ENCODE measurements around the gene FTSJ3. TPM values are rescaled to one million over a fixed set of nuclear protein-coding genes. Genes with fewer than 3 reads are reported as not detected.

FTSJ3 gene
- total and polyA plus RNA-seq, 2 of the 13 experiments (the other 11 are each of a cell fraction or from before 2014, with no cell fraction given): 26.0 to 64.2 TPM

DNA sequence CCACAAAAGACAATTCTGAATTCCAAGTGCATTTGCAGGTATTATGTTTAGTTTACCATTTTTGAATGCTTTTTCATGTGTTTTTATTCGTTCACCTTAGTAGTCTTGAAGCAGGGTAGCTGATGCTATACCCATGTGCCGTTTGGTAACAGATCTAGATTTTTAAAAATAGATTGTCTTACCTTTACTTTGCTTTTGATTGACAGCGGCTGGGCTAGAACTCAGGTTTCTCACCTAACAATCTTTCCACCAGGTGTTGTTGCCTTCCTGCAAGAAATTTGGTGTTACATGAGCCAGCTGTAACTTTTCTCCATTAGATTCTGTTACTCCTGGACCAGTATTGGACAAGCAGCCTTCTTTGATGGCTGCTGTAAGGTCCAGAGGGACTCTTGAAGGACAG is 1.5 kb upstream of the FTSJ3 start:
- in situ Hi-C loops (cut with HindIII; ENCODE audit: extremely low pct_ligation_motif_present, low pct_unique_long_range_greater_than_20kb): no loop called here
- TF ChIP-seq NR1H2 (CRISPR knock-in tag; IDR thresholded peaks at IDR 0.05; ENCODE audit: borderline replicate concordance, low read depth): no peak
- TF ChIP-seq SNRNP70 (IDR thresholded peaks at IDR 0.05; ENCODE audit: low read depth, low read length): no peak
- no peak for TF ChIP-seq SNAI1 (CRISPR knock-in tag; IDR thresholded peaks at IDR 0.05; ENCODE audit: borderline replicate concordance)
- TF ChIP-seq ARNT2 (CRISPR knock-in tag; IDR thresholded peaks at IDR 0.05; ENCODE audit: low read depth): no peak
- TF ChIP-seq JUND (CRISPR knock-in tag; IDR thresholded peaks at IDR 0.05): no peak
- TF ChIP-seq, protein P1, sequence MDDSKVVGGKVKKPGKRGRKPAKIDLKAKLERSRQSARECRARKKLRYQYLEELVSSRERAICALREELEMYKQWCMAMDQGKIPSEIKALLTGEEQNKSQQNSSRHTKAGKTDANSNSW (CRISPR knock-in tag; IDR thresholded peaks at IDR 0.05; ENCODE audit: borderline replicate concordance): no peak
- TF ChIP-seq, protein P2, sequence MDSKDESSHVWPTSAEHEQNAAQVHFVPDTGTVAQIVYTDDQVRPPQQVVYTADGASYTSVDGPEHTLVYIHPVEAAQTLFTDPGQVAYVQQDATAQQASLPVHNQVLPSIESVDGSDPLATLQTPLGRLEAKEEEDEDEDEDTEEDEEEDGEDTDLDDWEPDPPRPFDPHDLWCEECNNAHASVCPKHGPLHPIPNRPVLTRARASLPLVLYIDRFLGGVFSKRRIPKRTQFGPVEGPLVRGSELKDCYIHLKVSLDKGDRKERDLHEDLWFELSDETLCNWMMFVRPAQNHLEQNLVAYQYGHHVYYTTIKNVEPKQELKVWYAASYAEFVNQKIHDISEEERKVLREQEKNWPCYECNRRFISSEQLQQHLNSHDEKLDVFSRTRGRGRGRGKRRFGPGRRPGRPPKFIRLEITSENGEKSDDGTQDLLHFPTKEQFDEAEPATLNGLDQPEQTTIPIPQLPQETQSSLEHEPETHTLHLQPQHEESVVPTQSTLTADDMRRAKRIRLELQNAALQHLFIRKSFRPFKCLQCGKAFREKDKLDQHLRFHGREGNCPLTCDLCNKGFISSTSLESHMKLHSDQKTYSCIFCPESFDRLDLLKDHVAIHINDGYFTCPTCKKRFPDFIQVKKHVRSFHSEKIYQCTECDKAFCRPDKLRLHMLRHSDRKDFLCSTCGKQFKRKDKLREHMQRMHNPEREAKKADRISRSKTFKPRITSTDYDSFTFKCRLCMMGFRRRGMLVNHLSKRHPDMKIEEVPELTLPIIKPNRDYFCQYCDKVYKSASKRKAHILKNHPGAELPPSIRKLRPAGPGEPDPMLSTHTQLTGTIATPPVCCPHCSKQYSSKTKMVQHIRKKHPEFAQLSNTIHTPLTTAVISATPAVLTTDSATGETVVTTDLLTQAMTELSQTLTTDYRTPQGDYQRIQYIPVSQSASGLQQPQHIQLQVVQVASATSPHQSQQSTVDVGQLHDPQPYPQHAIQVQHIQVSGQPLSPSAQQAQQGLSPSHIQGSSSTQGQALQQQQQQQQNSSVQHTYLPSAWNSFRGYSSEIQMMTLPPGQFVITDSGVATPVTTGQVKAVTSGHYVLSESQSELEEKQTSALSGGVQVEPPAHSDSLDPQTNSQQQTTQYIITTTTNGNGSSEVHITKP (CRISPR knock-in tag; IDR thresholded peaks at IDR 0.05; ENCODE audit: low read depth): no peak
- TF ChIP-seq, protein P3, sequence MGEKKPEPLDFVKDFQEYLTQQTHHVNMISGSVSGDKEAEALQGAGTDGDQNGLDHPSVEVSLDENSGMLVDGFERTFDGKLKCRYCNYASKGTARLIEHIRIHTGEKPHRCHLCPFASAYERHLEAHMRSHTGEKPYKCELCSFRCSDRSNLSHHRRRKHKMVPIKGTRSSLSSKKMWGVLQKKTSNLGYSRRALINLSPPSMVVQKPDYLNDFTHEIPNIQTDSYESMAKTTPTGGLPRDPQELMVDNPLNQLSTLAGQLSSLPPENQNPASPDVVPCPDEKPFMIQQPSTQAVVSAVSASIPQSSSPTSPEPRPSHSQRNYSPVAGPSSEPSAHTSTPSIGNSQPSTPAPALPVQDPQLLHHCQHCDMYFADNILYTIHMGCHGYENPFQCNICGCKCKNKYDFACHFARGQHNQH (CRISPR knock-in tag; IDR thresholded peaks at IDR 0.05): no peak
- no peak for TF ChIP-seq NR2C2 (CRISPR knock-in tag; IDR thresholded peaks at IDR 0.05; ENCODE audit: borderline replicate concordance)
- no peak for TF ChIP-seq TCF7 (IDR thresholded peaks at IDR 0.05; ENCODE audit: low read depth)
- TF ChIP-seq RBM22 (optimal IDR thresholded peaks at IDR 0.05; ENCODE audit: low read length): no peak
- TF ChIP-seq SIN3B (IDR thresholded peaks at IDR 0.05; ENCODE audit: low read length): no peak
- TF ChIP-seq, protein P4, sequence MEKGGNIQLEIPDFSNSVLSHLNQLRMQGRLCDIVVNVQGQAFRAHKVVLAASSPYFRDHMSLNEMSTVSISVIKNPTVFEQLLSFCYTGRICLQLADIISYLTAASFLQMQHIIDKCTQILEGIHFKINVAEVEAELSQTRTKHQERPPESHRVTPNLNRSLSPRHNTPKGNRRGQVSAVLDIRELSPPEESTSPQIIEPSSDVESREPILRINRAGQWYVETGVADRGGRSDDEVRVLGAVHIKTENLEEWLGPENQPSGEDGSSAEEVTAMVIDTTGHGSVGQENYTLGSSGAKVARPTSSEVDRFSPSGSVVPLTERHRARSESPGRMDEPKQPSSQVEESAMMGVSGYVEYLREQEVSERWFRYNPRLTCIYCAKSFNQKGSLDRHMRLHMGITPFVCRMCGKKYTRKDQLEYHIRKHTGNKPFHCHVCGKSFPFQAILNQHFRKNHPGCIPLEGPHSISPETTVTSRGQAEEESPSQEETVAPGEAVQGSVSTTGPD (CRISPR knock-in tag; IDR thresholded peaks at IDR 0.05): no peak
- TF ChIP-seq KDM2A (CRISPR knock-in tag; IDR thresholded peaks at IDR 0.05; ENCODE audit: borderline replicate concordance, low read depth): no peak
- TF ChIP-seq KDM1A (CRISPR knock-in tag; IDR thresholded peaks at IDR 0.05): no peak
- TF ChIP-seq, protein P5, sequence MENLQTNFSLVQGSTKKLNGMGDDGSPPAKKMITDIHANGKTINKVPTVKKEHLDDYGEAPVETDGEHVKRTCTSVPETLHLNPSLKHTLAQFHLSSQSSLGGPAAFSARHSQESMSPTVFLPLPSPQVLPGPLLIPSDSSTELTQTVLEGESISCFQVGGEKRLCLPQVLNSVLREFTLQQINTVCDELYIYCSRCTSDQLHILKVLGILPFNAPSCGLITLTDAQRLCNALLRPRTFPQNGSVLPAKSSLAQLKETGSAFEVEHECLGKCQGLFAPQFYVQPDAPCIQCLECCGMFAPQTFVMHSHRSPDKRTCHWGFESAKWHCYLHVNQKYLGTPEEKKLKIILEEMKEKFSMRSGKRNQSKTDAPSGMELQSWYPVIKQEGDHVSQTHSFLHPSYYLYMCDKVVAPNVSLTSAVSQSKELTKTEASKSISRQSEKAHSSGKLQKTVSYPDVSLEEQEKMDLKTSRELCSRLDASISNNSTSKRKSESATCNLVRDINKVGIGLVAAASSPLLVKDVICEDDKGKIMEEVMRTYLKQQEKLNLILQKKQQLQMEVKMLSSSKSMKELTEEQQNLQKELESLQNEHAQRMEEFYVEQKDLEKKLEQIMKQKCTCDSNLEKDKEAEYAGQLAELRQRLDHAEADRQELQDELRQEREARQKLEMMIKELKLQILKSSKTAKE (CRISPR knock-in tag; IDR thresholded peaks at IDR 0.05; ENCODE audit: borderline replicate concordance): no peak

More for the DNA sequence above, 1.5 kb upstream of the FTSJ3 start:
- no peaks in the 10 kb centered on the region; a peak in 1 of 5 replicates for H3K27me3 ChIP-seq (ENCODE audit: control insufficient read depth in 1 of 2, insufficient read depth in 2 of 2, low read length in 2 of 2)
- intact Hi-C loops (cut with micrococcal nuclease; ENCODE audit: unreplicated experiment): loop anchor here (5.0 kb wide), 1 partner anchor 57 kb away; the partner anchor contains the start of genes CCDC47 and DDX42
- CTCF ChIA-PET (ENCODE audit: low intra/inter-chr PET ratio, low total read pairs): no interaction called here
- POLR2A ChIA-PET: interaction anchor here (1.0 to 5.2 kb wide), 5 partner anchors 11 to 56 kb away, joined by 4 to 37 read pairs (median 10); partner anchors contain the start of genes CCDC47 and DDX42
- no peak overlapping the region for H2AFZ ChIP-seq (ENCODE audit: low read length)
- ATAC-seq: no peak
- H3K9me3 ChIP-seq (ENCODE audit: low read length): no peaks in the 10 kb centered on the region
- no TSS peak for BruUV-seq (replicated peaks)
- H3K27ac ChIP-seq (ENCODE audit: extremely low read length, insufficient read depth, low read length): no peak overlapping the region
- peak overlapping the region; percentile 12; the same call in 1 of the 2 replicates for H3K9ac ChIP-seq (ENCODE audit: insufficient read depth, low read depth, low read length)
- FAIRE-seq: peak; percentile 21
- H3K36me3 ChIP-seq (replicated peaks in 1 of 2; ENCODE audit: control insufficient read depth in 1 of 2, insufficient read depth in 2 of 2, low read length in 2 of 2): peaks cover 51 to 71% of the 10 kb centered on the region in 2 experiments
- H3K4me1 ChIP-seq (ENCODE audit: insufficient read depth, low read length): peaks cover 31% of the 10 kb centered on the region
- H3K4me2 ChIP-seq (ENCODE audit: low read depth, low read length): peak overlapping the region; percentile 81
- DNase-seq (ENCODE audit: low spot score): no peak
- 95% methylated on average over 3 of the region's 3 CpGs for WGBS (ENCODE audit: low lambda C conversion rate)
- H3K4me3 ChIP-seq (replicated peaks in 1 of 3; ENCODE audit: insufficient read depth in 1 of 3, low read depth in 2 of 3, low read length in 3 of 3): peak overlapping the region in 1 of 3 experiments; percentile 95; a peak in 1 of 6 replicates
- 0 out of 2 replicates have a peak, but pooled peaks cover 2% of the 10 kb centered on the region for H4K20me1 ChIP-seq (ENCODE audit: insufficient read depth, low read length)
- H3K79me2 ChIP-seq (ENCODE audit: insufficient read depth, low read length): peaks cover 45% of the 10 kb centered on the region

All from HepG2 (cell line).